Measurements from ENCODE around the gene R3HDML. TPM values are rescaled to one million over a fixed set of nuclear protein-coding genes. Genes with fewer than 3 reads are reported as not detected.

R3HDML gene
- total and polyA plus RNA-seq, 9 of the 15 experiments (the other 6 are each of a cell fraction or from before 2014, with no cell fraction given) = not detected

GRCh38 chr20:44357555-44358125 is 20.8 kb downstream of the R3HDML start:
- intact Hi-C loops (cut with micrococcal nuclease) (no loop called here), in situ Hi-C loops (cut with MboI) (no loop called here)
- CTCF ChIA-PET (ENCODE audit: low intra/inter-chr PET ratio) = no interaction called here
- Histone ChIP-seq H4K20me1 (replicated peaks; ENCODE audit: control insufficient read depth, insufficient read depth, low read length) (no peaks in the 10 kb centered on the region; the same call in 1 of the 2 replicates), H3K9me3 (replicated peaks; ENCODE audit: control insufficient read depth, insufficient read depth, low read depth, low read length) (no peaks in the 10 kb centered on the region), H3K27me3 (ENCODE audit: control insufficient read depth in 2 of 2, insufficient read depth in 2 of 2, low read length in 2 of 2) (peaks cover 12 to 30% of the 10 kb centered on the region in 2 experiments), H3K4me2 (ENCODE audit: insufficient read depth, low read length) (no peak overlapping the region), H3K79me2 (ENCODE audit: control insufficient read depth, insufficient read depth, low read length) (no peaks in the 10 kb centered on the region), H3K4me1 (replicated peaks in 1 of 2; ENCODE audit: control insufficient read depth in 2 of 2, insufficient read depth in 2 of 2, low read length in 2 of 2) (peaks cover 0 to 9% of the 10 kb centered on the region in 2 experiments; a peak in 2 of 5 replicates), H2AFZ (ENCODE audit: low read depth, low read length) (no peak overlapping the region), H3K9ac (ENCODE audit: insufficient read depth in 1 of 2, low read depth in 2 of 2, low read length in 2 of 2) (no peak overlapping the region), H3K36me3 (ENCODE audit: control insufficient read depth, insufficient read depth, low read length) (no peaks in the 10 kb centered on the region), H3K9me1 (ENCODE audit: control insufficient read depth, insufficient read depth, low read length) (no peaks in the 10 kb centered on the region), H3K27ac (ENCODE audit: extremely low read depth, low read depth, low read length) (no peak overlapping the region), H3K4me3 (no peak overlapping the region)
- no TSS peak for BruUV-seq (replicated peaks)
- TF ChIP-seq ZKSCAN1 (IDR thresholded peaks at IDR 0.05; ENCODE audit: low read depth, low read length) (no peak), TAL1 (IDR thresholded peaks at IDR 0.05) (peak; percentile 6; the same call in 1 of the 2 replicates), CBFA2T2 (conservative IDR thresholded peaks at IDR 0.05) (peak; percentile 15; the same call in 1 of the 2 replicates), CBFA2T3 (IDR thresholded peaks at IDR 0.05) (peak; percentile 12; the same call in 1 of the 2 replicates), ZNF280A (IDR thresholded peaks at IDR 0.05; ENCODE audit: low read depth, partially characterized antibody) (no peak)
- FAIRE-seq (no peak), ATAC-seq (no peak), DNase-seq (ENCODE audit: extremely low read depth in 1 of 4, low spot score in 3 of 4) (no peak)
- 3% methylated on average over 4 of the region's 4 CpGs for WGBS (ENCODE audit: insufficient coverage, low coverage, missing lambda C conversion rate)
- POLR2A ChIA-PET = interaction anchor here (0.6 kb wide), 1 partner anchor 386 kb away, joined by 3 read pairs; no protein-coding TSS in a partner anchor

Measured in K562 (cell line).